DMS79 treated with DMSO at 0.1 percent for 48 hours (cell line): Measurements from ENCODE around the gene FAM53B.

Experiments
- DNase-seq: peaks from one replicate; lab custom pipeline; 2025; lab: John Stamatoyannopoulos, UW

FAM53B gene

GRCh38 chr10:124575107-124576035, 168.8 kb downstream of the FAM53B start:
- DNase-seq = no peak

- DNase-seq = no peak
Observed at GRCh38 chr10:124574456-124575070, 169.6 kb downstream of the FAM53B start.

GRCh38 chr10:124573726-124574455, 170.3 kb downstream of the FAM53B start:
- DNase-seq = no peak

- no peak for DNase-seq
Observed at GRCh38 chr10:124572751-124573150, 171.4 kb downstream of the FAM53B start.

- DNase-seq = no peak
Observed at GRCh38 chr10:124570646-124571045, 173.5 kb downstream of the FAM53B start.

- no peak for DNase-seq
Observed at GRCh38 chr10:124569623-124570470, 174.3 kb downstream of the FAM53B start.
